ENCODE measurements around the gene DDX3X.
"Not testable (repeated sequence)": the region's sequence is repeated elsewhere in the genome, so short reads cannot be mapped to it uniquely, and the experiment has no call there.

The DDX3X gene

GRCh38 chrX:41333744-41334362 is at the start of gene DDX3X:
TSS of gene DDX3X (plus strand) at chrX:41334162. CDS start at chrX:41334253, 91 bp downstream.
- peak; percentile 49 for DNase-seq (ENCODE audit: low spot score)

GRCh38 chrX:41285928-41286327 is 48.0 kb upstream of the DDX3X start:
- DNase-seq (ENCODE audit: low spot score) = not testable (repeated sequence)

- no peak for DNase-seq (ENCODE audit: low spot score)
Measured at GRCh38 chrX:41288641-41289040, 45.3 kb upstream of the DDX3X start.

GRCh38 chrX:41289095-41289494 is 44.9 kb upstream of the DDX3X start:
- DNase-seq (ENCODE audit: low spot score) = no peak

GRCh38 chrX:41291309-41291708 is 42.7 kb upstream of the DDX3X start:
- DNase-seq (ENCODE audit: low spot score) = no peak

GRCh38 chrX:41293269-41293668 is 40.7 kb upstream of the DDX3X start:
- DNase-seq (ENCODE audit: low spot score) = no peak

GRCh38 chrX:41300758-41301437 is 33.1 kb upstream of the DDX3X start:
- DNase-seq (ENCODE audit: low spot score) = no peak

- no peak for DNase-seq (ENCODE audit: low spot score)
Measured at GRCh38 chrX:41301438-41301824, 32.5 kb upstream of the DDX3X start.

- DNase-seq (ENCODE audit: low spot score) = no peak
Measured at GRCh38 chrX:41302370-41302769, 31.6 kb upstream of the DDX3X start.

- DNase-seq (ENCODE audit: low spot score) = no peak
Measured at GRCh38 chrX:41303013-41303412, 30.9 kb upstream of the DDX3X start.

- no peak for DNase-seq (ENCODE audit: low spot score)
Measured at GRCh38 chrX:41304178-41304577, 29.8 kb upstream of the DDX3X start.

GRCh38 chrX:41308884-41309647 is 24.9 kb upstream of the DDX3X start:
- DNase-seq (ENCODE audit: low spot score) = no peak

- no peak for DNase-seq (ENCODE audit: low spot score)
Measured at GRCh38 chrX:41312786-41313185, 21.2 kb upstream of the DDX3X start.

GRCh38 chrX:41313419-41313818 is 20.5 kb upstream of the DDX3X start:
- DNase-seq (ENCODE audit: low spot score) = no peak

- no peak for DNase-seq (ENCODE audit: low spot score)
Measured at GRCh38 chrX:41314204-41314603, 19.8 kb upstream of the DDX3X start.

GRCh38 chrX:41314881-41315280 is 19.1 kb upstream of the DDX3X start:
- DNase-seq (ENCODE audit: low spot score) = no peak

- not testable (repeated sequence) for DNase-seq (ENCODE audit: low spot score)
Measured at GRCh38 chrX:41316266-41316665, 17.7 kb upstream of the DDX3X start.

GRCh38 chrX:41317477-41318208 is 16.3 kb upstream of the DDX3X start:
- DNase-seq (ENCODE audit: low spot score) = no peak

GRCh38 chrX:41320393-41320792 is 13.6 kb upstream of the DDX3X start:
- no peak for DNase-seq (ENCODE audit: low spot score)

- DNase-seq (ENCODE audit: low spot score) = no peak
Measured at GRCh38 chrX:41322821-41323603, 10.9 kb upstream of the DDX3X start.

- no peak for DNase-seq (ENCODE audit: low spot score)
Measured at GRCh38 chrX:41326431-41326830, 7.5 kb upstream of the DDX3X start.

GRCh38 chrX:41327341-41327740 is 6.6 kb upstream of the DDX3X start:
- DNase-seq (ENCODE audit: low spot score) = no peak
